ENCODE data around the gene PIGX. TPM values are rescaled to one million over a fixed set of nuclear protein-coding genes. Genes with fewer than 3 reads are reported as not detected.
"Not testable (repeated sequence)": the region's sequence is repeated elsewhere in the genome, so short reads cannot be mapped to it uniquely, and the experiment has no call there.

Gene PIGX
- total RNA-seq, 1 experiment from 2014 or later: 32.7 TPM

DNA sequence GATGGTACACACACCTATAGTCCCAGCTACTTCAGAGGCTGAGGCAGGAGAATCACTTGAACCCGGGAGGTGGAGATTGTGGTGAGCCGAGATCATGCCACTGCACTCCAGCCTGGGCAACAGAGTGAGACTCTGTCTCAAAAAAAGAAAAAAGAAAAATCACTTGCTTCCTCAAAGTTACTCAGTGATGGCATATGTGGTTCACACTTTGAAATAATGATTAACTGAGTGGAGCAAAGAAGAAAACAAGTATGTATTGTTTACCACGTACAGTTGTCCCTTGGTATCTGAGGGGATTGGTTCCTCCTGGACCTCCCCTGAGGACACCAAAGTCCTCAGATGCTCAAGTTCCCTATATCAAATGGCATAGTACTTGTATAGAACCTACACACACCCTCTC, 5.0 kb downstream of the PIGX start:
- H3K9me3 ChIP-seq (replicated peaks); H3K4me3 ChIP-seq; H3K4me1 ChIP-seq (replicated peaks); H3K27me3 ChIP-seq (replicated peaks); DNase-seq (ENCODE audit: low read depth in 1 of 2, low spot score in 2 of 2); H3K27ac ChIP-seq: not testable (repeated sequence)
- peaks cover 11% of the 10 kb centered on the region for H3K36me3 ChIP-seq

DNA sequence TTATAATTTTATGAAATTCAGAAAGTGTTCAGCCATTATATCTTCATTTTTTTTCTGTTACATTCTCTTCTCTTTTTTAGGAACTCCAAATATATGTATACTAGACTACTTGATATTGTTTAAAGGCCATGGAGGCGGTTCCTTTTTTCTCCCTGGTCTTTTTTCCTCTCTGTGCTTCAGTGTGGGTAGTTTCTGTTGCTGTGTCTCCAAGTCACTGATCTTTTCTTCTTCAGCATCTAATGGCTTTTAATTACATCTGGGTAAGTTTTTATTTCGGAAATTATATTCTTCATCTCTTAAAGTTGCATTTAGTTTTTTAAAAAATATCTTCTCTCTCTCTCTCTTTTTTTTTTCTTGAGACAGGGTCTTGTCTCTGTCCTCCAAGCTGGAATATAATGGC, 8.9 kb downstream of the PIGX start:
- Histone ChIP-seq H3K27me3 (replicated peaks) (no peaks in the 10 kb centered on the region), H3K36me3 (peaks cover 10% of the 10 kb centered on the region)

DNA sequence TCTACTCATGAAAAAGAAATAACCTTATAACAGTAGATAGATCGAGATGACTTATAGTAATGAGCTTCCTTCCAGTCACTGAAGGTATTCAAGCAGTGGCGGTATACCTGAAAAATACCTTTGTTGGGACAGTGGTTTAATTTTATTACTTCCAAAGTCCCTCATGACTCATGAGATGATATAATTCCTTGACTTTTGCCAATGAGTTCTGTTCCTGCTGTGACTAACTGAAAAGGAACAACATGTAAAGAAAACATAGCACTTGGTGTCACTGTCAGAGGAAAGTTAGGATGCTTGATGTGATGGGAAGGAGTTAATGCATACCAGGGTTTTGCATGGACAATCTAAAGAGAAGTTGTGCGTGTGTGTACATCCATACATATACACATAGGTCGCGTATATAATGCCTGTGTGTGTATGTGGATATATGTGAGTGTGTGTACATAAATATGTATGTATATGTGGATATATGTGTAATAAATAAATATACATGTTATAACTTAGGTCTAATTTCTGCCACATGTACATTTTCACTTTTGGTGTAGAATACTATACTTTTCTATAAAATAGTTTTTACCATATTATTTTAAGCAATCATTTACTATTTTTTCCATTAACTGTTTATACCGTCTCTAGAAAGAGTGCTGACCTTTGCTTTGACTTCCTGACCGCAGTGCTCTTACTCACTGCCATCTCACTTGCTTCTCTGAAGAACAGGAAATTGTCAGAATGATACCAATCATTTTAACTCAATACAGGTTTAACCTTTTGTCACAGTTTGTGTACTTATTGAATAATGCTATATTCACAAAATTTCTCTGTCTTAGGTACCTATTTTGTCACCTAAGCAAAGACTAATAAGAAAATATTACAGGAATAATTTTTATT, 14.9 kb downstream of the PIGX start:
- DNase-seq (ENCODE audit: low read depth in 1 of 2, low spot score in 2 of 2): no peak

More for the DNA sequence above, 8.9 kb downstream of the PIGX start:
- Histone ChIP-seq H3K27ac (no peak overlapping the region), H3K9me3 (replicated peaks) (no peaks in the 10 kb centered on the region), H3K4me1 (replicated peaks) (no peaks in the 10 kb centered on the region), H3K4me3 (no peak overlapping the region)
- DNase-seq (ENCODE audit: low read depth in 1 of 2, low spot score in 2 of 2): no peak

DNA sequence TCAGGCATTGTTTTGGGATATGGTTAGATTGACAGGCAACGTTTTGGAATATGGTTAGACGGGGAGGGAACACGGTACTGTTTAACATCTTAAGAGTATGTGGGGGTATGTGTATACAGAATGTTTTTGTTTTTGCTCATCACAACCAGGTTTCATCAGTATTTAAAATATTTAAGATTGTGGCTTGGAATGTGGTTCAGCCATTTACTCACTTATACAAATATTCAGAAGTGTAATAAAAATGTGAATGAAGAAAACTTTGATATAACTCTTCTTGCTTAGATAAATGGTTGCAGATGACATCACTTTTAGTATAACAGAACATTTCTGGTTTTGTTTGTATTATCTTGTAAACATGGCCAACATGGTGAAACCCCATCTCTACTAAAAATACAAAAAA, 23.6 kb downstream of the PIGX start:
- Histone ChIP-seq H3K27me3 (replicated peaks) (no peaks in the 10 kb centered on the region), H3K9me3 (replicated peaks) (no peaks in the 10 kb centered on the region), H3K27ac (peak overlapping the region; percentile 51), H3K36me3 (peaks cover 8% of the 10 kb centered on the region), H3K4me3 (no peak overlapping the region), H3K4me1 (replicated peaks) (peaks cover 9% of the 10 kb centered on the region)
- DNase-seq (ENCODE audit: low read depth in 1 of 2, low spot score in 2 of 2): peak in 1 of 2 experiments; percentile 73

More for the DNA sequence above, 14.9 kb downstream of the PIGX start:
- H3K27ac ChIP-seq: no peak overlapping the region
- H3K9me3 ChIP-seq (replicated peaks): no peaks in the 10 kb centered on the region
- H3K4me3 ChIP-seq: no peak overlapping the region
- peaks cover 9% of the 10 kb centered on the region for H3K4me1 ChIP-seq (replicated peaks)
- no peaks in the 10 kb centered on the region for H3K27me3 ChIP-seq (replicated peaks)
- H3K36me3 ChIP-seq: peaks cover 17% of the 10 kb centered on the region; the same call in 1 of the 2 replicates

DNA sequence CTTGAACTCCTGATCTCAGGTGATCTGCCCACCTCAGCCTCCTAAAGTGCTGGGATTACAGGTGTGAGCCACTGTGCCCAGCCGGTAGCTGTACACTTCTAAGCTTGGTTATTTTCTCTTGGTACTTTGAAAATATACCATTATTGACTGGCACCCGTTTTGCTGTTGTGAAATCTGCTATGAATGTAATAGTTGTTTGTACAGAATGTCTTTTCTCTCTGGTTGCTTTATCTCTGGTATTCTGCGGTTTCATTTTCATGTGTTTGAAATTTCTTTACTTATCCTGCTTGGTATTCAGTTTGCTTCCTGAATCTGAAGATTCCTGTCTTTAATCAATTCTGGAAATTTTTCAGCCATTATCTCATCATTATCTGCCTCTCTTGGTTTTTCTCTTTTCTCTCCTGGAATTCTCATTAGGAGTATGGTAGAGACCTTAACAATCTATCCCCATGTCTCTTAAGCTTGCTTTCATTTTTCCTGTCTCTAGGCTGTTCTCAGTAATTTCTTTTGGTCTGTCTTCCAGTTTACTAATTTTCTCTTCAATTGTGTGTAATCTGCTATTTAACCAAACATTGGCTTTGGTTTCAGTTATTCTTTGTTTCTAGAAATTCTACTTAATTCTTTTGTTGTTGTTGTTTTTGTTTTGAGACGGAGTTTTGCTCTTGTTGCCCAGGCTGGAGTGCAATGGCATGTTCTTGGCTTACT, 24.6 kb downstream of the PIGX start:
- Histone ChIP-seq H3K4me3 (no peak overlapping the region), H3K27me3 (replicated peaks) (no peaks in the 10 kb centered on the region), H3K9me3 (replicated peaks) (no peaks in the 10 kb centered on the region), H3K4me1 (replicated peaks) (peaks cover 17% of the 10 kb centered on the region), H3K27ac (no peak overlapping the region), H3K36me3 (peaks cover 8% of the 10 kb centered on the region)
- DNase-seq (ENCODE audit: low read depth in 1 of 2, low spot score in 2 of 2): no peak

DNA sequence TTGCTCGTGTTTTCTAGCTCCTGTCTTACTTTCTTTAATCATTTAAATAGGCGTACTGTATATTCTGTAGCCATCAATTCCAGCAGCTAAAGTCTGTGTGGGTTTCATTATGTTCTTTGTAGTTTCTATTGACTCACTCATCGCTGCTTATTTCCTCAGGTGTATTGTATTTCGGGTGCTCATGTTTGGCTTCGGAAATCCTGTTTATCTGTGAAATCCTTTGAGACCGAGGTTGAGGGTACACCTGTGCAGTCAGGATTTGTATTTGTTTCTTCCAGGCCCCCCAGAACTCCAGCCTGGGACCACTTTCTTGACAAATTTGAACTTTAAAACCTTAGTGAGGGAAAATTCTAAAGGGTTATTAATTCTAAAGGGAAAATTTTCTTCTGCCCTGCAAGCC, 25.5 kb downstream of the PIGX start:
- Histone ChIP-seq H3K4me3 (no peak overlapping the region), H3K4me1 (replicated peaks) (peaks cover 17% of the 10 kb centered on the region), H3K36me3 (peaks cover 8% of the 10 kb centered on the region), H3K9me3 (replicated peaks) (no peaks in the 10 kb centered on the region), H3K27me3 (replicated peaks) (no peaks in the 10 kb centered on the region), H3K27ac (no peak overlapping the region)
- DNase-seq (ENCODE audit: low read depth in 1 of 2, low spot score in 2 of 2): no peak

DNA sequence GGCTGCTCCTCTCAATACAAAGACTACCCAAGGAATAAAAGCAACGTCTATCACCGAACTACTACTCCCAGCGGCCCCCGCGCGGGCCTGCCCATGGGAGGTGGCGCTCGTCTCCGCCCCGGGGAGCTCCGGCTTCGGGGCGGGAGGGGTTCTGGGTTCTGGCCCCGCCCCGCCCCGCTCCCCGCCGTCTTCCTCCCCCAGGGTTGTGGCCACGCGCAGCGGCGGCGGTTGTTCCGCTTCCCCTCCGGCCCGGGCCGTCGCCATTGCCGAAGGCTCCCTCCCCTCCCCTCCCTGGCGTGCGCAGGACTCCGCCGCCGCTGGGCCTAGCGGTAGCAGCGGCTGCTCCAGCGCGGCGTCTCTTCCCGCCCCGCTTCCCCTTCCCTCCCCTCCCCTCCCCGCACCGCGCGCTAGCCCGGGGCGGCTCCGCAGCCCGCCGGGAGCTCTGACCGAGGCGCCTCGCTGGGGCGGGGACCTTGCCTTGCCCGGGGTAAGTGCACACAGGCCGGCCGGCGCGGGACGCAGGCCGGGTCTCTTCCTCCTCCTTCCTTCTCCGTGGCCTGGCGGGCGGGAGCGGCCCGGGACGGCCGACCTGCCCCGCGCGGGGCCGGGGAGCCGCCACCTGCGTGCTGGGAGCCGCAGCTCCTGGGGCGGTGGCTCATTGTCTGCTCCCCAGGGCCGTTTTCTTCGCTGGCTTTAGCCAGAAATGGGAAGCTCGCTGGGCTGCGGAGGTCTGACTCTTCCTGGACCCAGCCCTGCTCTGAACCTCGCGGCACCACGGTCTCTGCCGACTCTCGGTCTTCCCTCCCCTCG, 27.7 kb downstream of the PIGX start, which contains the start of gene PAK2:
TSS of gene PAK2 (plus strand) at position 187 of the 810 bp plus-strand sequence. CDS start 42,790 bp downstream, outside the sequence.
- peaks cover 8% of the 10 kb centered on the region for H3K36me3 ChIP-seq
- peak within 1 kb of the TSS; percentile 87 for H3K4me3 ChIP-seq
- no peaks in the 10 kb centered on the region for H3K9me3 ChIP-seq (replicated peaks)
- H3K27me3 ChIP-seq (replicated peaks): no peaks in the 10 kb centered on the region
- H3K27ac ChIP-seq: peak within 1 kb of the TSS; percentile 87
- peak; percentile 68 to 86 for DNase-seq (ENCODE audit: low read depth in 1 of 2, low spot score in 2 of 2)
- peaks cover 17% of the 10 kb centered on the region for H3K4me1 ChIP-seq (replicated peaks)

DNA sequence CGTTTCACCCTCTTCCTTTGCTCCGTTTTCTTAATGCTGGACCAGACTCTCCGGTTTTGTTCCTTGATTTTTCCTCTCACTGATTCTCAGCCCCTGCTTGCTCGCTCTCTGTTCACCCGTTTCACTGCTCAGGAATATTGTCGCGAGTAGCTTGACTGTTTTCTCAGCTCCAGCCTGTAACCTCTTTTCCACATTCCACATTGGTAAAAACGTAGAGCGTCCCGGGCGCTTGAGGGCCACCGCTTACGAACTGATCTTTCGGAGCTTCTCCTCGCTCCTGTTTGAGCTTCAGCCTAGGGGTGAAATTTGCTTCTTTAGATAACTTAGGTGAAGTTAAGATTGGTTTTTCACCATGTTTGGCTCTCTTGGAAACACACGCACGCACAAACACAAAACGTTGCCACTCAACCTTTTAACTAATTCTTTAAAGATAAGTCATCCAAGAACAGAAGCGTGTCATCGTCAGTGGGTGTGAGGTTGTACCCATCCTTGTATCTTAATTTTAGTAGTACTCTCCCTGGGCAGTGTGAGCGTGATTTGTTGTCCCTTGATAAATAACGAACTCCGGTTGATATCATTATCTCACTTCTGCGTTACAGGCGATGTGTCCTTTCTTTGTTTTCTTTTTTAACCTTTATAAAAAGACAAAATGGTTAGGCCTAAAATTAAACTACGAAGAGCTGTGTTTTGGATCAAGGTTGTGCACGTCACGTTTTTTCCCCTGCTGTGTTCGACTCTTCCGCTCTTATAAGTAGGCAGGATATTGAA, 28.5 kb downstream of the PIGX start:
- no peaks in the 10 kb centered on the region for H3K27me3 ChIP-seq (replicated peaks)

DNA sequence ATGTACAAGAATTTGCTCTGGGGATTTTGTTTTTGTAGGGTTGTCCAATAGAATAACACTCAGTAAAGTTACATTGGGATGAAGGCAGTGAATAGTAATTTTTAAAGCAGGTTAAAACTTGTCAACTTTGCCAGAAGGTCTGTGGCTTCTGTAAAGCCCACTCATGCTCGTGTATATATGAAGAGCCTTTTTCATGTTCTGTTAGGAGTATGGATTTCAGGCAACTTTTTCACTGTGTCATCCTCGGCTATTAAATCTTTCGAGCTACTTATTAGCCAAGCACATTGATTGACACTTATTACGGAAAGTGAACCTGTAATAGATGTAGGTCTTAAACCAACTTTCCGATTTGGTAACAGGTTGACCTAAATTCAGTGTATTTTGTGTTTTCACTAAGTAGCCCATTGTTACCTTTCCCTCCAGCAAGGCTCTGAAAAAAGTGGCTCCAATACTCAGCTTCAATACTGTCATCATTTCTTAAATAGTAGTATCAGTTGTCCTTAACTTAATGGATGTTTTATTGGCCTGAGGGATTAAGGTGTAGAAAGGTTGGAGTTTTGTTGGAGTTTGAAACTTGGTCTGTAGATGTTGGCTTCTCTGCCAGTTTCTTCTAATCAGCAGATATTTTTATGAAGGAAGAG, 29.2 kb downstream of the PIGX start:
- Histone ChIP-seq H3K27me3 (replicated peaks) (no peaks in the 10 kb centered on the region), H3K4me3 (peak overlapping the region; percentile 87), H3K4me1 (replicated peaks) (peaks cover 11% of the 10 kb centered on the region), H3K27ac (peak overlapping the region; percentile 87), H3K36me3 (peaks cover 10% of the 10 kb centered on the region), H3K9me3 (replicated peaks) (no peaks in the 10 kb centered on the region)
- DNase-seq (ENCODE audit: low read depth in 1 of 2, low spot score in 2 of 2): no peak

More for the DNA sequence above, 28.5 kb downstream of the PIGX start:
- Histone ChIP-seq H3K36me3 (peaks cover 8% of the 10 kb centered on the region), H3K4me3 (peak overlapping the region; percentile 87), H3K4me1 (replicated peaks) (peaks cover 12% of the 10 kb centered on the region), H3K27ac (peak overlapping the region; percentile 87), H3K9me3 (replicated peaks) (no peaks in the 10 kb centered on the region)
- DNase-seq (ENCODE audit: low read depth in 1 of 2, low spot score in 2 of 2): peak; percentile 43 to 62

DNA sequence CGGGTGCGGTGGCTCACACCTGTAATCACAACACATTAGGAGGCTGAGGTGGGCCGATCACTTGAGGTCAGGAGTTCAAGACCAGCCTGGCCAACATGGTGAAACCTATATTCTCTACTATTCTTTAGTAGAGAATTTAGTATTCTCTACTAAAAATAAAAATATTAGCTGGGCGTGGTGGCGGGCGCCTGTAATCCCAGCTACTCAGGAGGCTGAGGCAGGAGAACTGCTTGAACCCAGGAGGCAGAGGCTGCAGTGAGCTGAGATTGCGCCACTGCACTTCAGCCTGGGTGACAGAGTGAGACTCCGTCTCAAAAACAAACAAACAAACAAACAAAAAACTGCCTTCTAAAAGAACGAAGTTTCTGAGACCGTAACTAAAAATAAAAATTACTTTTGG, 31.4 kb downstream of the PIGX start:
- not testable (repeated sequence) for H3K4me1 ChIP-seq (replicated peaks); DNase-seq (ENCODE audit: low read depth in 1 of 2, low spot score in 2 of 2); H3K4me3 ChIP-seq; H3K27ac ChIP-seq; H3K27me3 ChIP-seq (replicated peaks); H3K9me3 ChIP-seq (replicated peaks)
- peaks cover 12% of the 10 kb centered on the region for H3K36me3 ChIP-seq

DNA sequence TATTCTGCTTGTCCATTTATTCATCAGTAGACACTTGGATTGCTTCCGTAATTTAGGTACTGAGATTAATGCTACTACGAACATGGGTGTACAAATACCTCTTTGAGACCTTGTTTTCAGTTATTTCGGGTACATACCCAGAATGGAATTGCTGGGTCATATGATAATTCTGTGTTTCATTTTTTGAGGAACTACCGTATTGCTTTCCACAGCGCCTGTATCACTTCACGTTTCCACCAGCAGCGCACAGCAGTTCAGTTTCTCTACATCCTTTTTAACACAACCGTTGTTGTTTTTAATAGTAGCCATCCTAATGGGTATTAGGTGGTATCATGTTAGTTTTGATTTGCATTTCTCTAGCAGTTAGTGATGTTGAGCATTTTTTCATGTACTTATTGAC, 36.9 kb downstream of the PIGX start:
- H3K36me3 ChIP-seq: peaks cover 12% of the 10 kb centered on the region
- no peaks in the 10 kb centered on the region for H3K27me3 ChIP-seq (replicated peaks)
- no peaks in the 10 kb centered on the region for H3K9me3 ChIP-seq (replicated peaks)
- H3K27ac ChIP-seq: no peak overlapping the region
- DNase-seq (ENCODE audit: low read depth in 1 of 2, low spot score in 2 of 2): no peak
- H3K4me3 ChIP-seq: no peak overlapping the region
- H3K4me1 ChIP-seq (replicated peaks): no peaks in the 10 kb centered on the region

DNA sequence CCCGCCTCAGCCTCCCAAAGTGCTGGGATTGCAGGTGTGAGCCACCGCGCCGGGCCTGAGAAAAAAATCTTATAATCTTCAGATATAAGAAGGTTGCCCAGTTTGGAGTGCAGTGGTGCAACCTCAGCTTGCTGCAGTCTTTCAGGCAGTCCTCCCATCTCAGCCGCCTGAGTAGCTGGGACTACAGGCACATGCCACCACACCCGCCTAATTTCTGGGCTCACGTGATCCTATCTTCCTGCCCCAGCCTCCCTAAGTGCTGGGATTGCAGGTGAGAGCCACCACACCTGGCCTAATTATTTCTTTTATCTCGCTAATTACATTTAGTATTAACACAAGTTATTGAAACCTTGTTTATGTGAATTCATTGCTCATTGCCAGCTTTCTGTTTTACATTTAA, 41.0 kb downstream of the PIGX start:
- no peaks in the 10 kb centered on the region for H3K9me3 ChIP-seq (replicated peaks)
- H3K4me1 ChIP-seq (replicated peaks): peaks cover 4% of the 10 kb centered on the region; the same call in 1 of the 2 replicates
- no peaks in the 10 kb centered on the region for H3K27me3 ChIP-seq (replicated peaks)
- no peak for DNase-seq (ENCODE audit: low read depth in 1 of 2, low spot score in 2 of 2)
- H3K4me3 ChIP-seq: no peak overlapping the region
- H3K36me3 ChIP-seq: peaks cover 9% of the 10 kb centered on the region
- H3K27ac ChIP-seq: no peak overlapping the region

Measured in SJSA1 (cell line).